ENCODE measurements around the gene SPEG.
"Not testable (repeated sequence)": the region's sequence is repeated elsewhere in the genome, so short reads cannot be mapped to it uniquely, and the experiment has no call there.

DNA sequence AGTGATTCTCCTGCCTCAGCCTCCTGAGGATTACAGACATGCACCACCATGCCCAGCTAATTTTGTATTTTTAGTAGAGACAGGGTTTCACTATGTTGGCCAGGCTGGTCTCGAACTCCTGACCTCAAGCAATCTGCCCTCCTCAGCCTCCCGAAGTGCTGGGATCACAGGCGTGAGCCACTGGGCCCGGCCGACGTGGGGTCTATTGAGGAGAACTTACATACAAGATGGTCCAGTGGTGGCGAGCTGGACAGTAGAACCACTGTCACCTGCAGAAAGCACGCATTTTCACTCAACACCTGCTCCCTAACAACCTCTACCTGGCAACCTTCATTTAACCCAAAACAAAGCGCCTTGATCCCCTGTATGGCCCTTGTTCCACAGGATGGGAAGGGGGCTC is 39.6 kb upstream of the SPEG start:
- TF ChIP-seq, protein P1, sequence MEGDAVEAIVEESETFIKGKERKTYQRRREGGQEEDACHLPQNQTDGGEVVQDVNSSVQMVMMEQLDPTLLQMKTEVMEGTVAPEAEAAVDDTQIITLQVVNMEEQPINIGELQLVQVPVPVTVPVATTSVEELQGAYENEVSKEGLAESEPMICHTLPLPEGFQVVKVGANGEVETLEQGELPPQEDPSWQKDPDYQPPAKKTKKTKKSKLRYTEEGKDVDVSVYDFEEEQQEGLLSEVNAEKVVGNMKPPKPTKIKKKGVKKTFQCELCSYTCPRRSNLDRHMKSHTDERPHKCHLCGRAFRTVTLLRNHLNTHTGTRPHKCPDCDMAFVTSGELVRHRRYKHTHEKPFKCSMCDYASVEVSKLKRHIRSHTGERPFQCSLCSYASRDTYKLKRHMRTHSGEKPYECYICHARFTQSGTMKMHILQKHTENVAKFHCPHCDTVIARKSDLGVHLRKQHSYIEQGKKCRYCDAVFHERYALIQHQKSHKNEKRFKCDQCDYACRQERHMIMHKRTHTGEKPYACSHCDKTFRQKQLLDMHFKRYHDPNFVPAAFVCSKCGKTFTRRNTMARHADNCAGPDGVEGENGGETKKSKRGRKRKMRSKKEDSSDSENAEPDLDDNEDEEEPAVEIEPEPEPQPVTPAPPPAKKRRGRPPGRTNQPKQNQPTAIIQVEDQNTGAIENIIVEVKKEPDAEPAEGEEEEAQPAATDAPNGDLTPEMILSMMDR (IDR thresholded peaks at IDR 0.05; ENCODE audit: insufficient read depth, low read length), result not testable (repeated sequence)
- TF ChIP-seq GABPA (IDR thresholded peaks at IDR 0.05; ENCODE audit: low read depth), result not testable (repeated sequence)
